Effector memory CD4-positive, alpha-beta T cell (primary cell): ENCODE results near the gene TRAF4.
A peak's percentile ranks its signal among the peaks of the same experiment; 100 is the strongest.
"Not testable (repeated sequence)": the region's sequence is repeated elsewhere in the genome, so short reads cannot be mapped to it uniquely, and the experiment has no call there.

ENCODE experiments used
- DNase-seq, 3 donors: peaks; one replicate each; pipeline ENCODE4 v3.0.0-alpha.2; 2020
- H3K27ac ChIP-seq: 2 replicates; pipeline ENCODE4 v1.7.0; 2013; ENCODE audit warnings: mild to moderate bottlenecking, low read length, moderate library complexity; ENCODE audit not compliant: insufficient read depth, poor library complexity, severe bottlenecking
- H3K27me3 ChIP-seq: replicated peaks from 2 replicates; pipeline ENCODE4 v1.7.0; 2013; ENCODE audit warnings: mild to moderate bottlenecking, low read length; ENCODE audit not compliant: insufficient read depth, control insufficient read depth, poor library complexity, severe bottlenecking
- H3K36me3 ChIP-seq: 2 replicates; pipeline ENCODE4 v1.7.0; 2013; ENCODE audit warnings: mild to moderate bottlenecking, low read length, moderate library complexity; ENCODE audit not compliant: control insufficient read depth, insufficient read depth
- H3K4me1 ChIP-seq: 2 replicates; pipeline ENCODE4 v1.7.0; 2013; ENCODE audit warnings: low read length, mild to moderate bottlenecking; ENCODE audit not compliant: control insufficient read depth, insufficient read depth, poor library complexity, severe bottlenecking
- H3K4me3 ChIP-seq: 2 replicates; pipeline ENCODE4 v1.7.0; 2013; ENCODE audit warnings: low read length, low read depth, mild to moderate bottlenecking; ENCODE audit not compliant: insufficient read depth, poor library complexity, severe bottlenecking
- H3K9me3 ChIP-seq: 2 replicates; pipeline ENCODE4 v1.7.0; 2013; ENCODE audit warnings: mild to moderate bottlenecking, low read length, moderate library complexity; ENCODE audit not compliant: control insufficient read depth

TRAF4 gene

GRCh38 chr17:28715217-28715616 lies 28.6 kb upstream of the TRAF4 start:
- no peak for DNase-seq
- Histone ChIP-seq H3K27ac (no peak overlapping the region), H3K27me3 (peaks cover 4% of the 10 kb centered on the region), H3K36me3 (no peaks in the 10 kb centered on the region), H3K4me1 (peaks cover 26% of the 10 kb centered on the region), H3K9me3 (no peaks in the 10 kb centered on the region), H3K4me3 (no peak overlapping the region)

- Histone ChIP-seq H3K27ac (no peak overlapping the region), H3K4me1 (peaks cover 27% of the 10 kb centered on the region), H3K9me3 (no peaks in the 10 kb centered on the region), H3K36me3 (no peaks in the 10 kb centered on the region), H3K4me3 (no peak overlapping the region), H3K27me3 (peaks cover 4% of the 10 kb centered on the region)
- no peak for DNase-seq
Observed at GRCh38 chr17:28716740-28717577, 26.9 kb upstream of the TRAF4 start.

GRCh38 chr17:28717578-28718332 lies 26.1 kb upstream of the TRAF4 start, which contains the start of gene RAB34:
RAB34 (minus strand) TSS chr17:28717868; CDS start chr17:28717266, 602 bp downstream.
- H3K9me3 ChIP-seq = no peaks in the 10 kb centered on the region
- DNase-seq = no peak
- no peak within 1 kb of the TSS for H3K27ac ChIP-seq
- peaks cover 4% of the 10 kb centered on the region for H3K27me3 ChIP-seq
- H3K4me1 ChIP-seq = peaks cover 30% of the 10 kb centered on the region
- no peak within 1 kb of the TSS for H3K4me3 ChIP-seq
- peaks cover 7% of the 10 kb centered on the region for H3K36me3 ChIP-seq

GRCh38 chr17:28718333-28719020 lies 25.3 kb upstream of the TRAF4 start:
- H3K27ac ChIP-seq = no peak overlapping the region
- H3K36me3 ChIP-seq = peaks cover 14% of the 10 kb centered on the region
- no peak for DNase-seq

GRCh38 chr17:28719021-28719433 lies 24.8 kb upstream of the TRAF4 start:
- no peaks in the 10 kb centered on the region for H3K9me3 ChIP-seq
- H3K27ac ChIP-seq = peak overlapping the region; percentile 89
- peak overlapping the region; percentile 81 for H3K4me3 ChIP-seq
- DNase-seq = no peak
- H3K27me3 ChIP-seq = peaks cover 4% of the 10 kb centered on the region
- peaks cover 20% of the 10 kb centered on the region for H3K36me3 ChIP-seq
- peaks cover 30% of the 10 kb centered on the region for H3K4me1 ChIP-seq

More at GRCh38 chr17:28718333-28719020, 25.3 kb upstream of the TRAF4 start:
- H3K4me3 ChIP-seq = no peak overlapping the region
- peaks cover 4% of the 10 kb centered on the region for H3K27me3 ChIP-seq
- no peaks in the 10 kb centered on the region for H3K9me3 ChIP-seq
- H3K4me1 ChIP-seq = peaks cover 30% of the 10 kb centered on the region

- Histone ChIP-seq H3K27ac (peak overlapping the region; percentile 89), H3K4me1 (peaks cover 33% of the 10 kb centered on the region), H3K36me3 (peaks cover 29% of the 10 kb centered on the region), H3K9me3 (no peaks in the 10 kb centered on the region), H3K4me3 (peak overlapping the region; percentile 81), H3K27me3 (peaks cover 4% of the 10 kb centered on the region)
- DNase-seq = peak in 1 of 3 donors; percentile 26
Observed at GRCh38 chr17:28720247-28720996, 23.4 kb upstream of the TRAF4 start.

- not testable (repeated sequence) for DNase-seq, H3K9me3 ChIP-seq, H3K27me3 ChIP-seq
- peaks cover 38% of the 10 kb centered on the region for H3K4me1 ChIP-seq
- peak overlapping the region; percentile 89 for H3K27ac ChIP-seq
- H3K4me3 ChIP-seq = peak overlapping the region; percentile 81
- peaks cover 29% of the 10 kb centered on the region for H3K36me3 ChIP-seq
Observed at GRCh38 chr17:28720997-28721329, 22.8 kb upstream of the TRAF4 start.

GRCh38 chr17:28722417-28723158 lies 21.2 kb upstream of the TRAF4 start:
- H3K27me3 ChIP-seq = no peaks in the 10 kb centered on the region
- peaks cover 48% of the 10 kb centered on the region for H3K4me1 ChIP-seq
- DNase-seq = no peak
- peaks cover 29% of the 10 kb centered on the region for H3K36me3 ChIP-seq
- no peak overlapping the region for H3K4me3 ChIP-seq
- no peaks in the 10 kb centered on the region for H3K9me3 ChIP-seq
- peak overlapping the region; percentile 5 for H3K27ac ChIP-seq
